Neural progenitor cell (in vitro differentiated cells): Measurements from ENCODE around the gene TRIM44.

ENCODE experiments used
- EZH2 ChIP-seq: fragments of 200-600 bp; sonication (generic); IDR thresholded peaks from 2 replicates; pipeline ENCODE4 v1.6.1; 2017; ENCODE audit warnings: antibody characterized with exemption, mild to moderate bottlenecking, moderate library complexity
- TF ChIP-seq, protein P1 (sequence below): fragments of 200-600 bp; sonication (generic); IDR thresholded peaks from 2 replicates; pipeline ENCODE4 v1.5.1; 2017; ENCODE audit warnings: antibody characterized with exemption, mild to moderate bottlenecking

DNA sequence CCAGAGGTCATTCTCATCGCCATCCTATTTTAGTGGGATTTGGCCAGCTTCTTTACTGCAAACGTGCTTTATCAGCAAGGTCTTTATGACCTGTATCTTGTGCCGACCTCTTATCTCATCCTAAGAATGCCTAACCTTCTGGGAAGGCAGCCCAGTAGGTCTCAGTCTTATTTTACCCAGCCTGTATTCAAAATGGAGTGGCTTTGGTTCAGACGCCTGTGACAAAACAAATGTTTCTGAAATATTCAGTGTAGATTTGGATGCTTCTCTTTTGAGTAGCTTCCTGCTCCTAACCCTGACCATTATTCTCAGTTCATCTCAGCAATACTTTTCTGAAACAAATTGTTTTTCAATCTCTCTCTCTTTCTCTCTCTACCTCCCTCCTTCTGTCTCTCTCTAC lies 60.1 kb downstream of the TRIM44 start:
- TF ChIP-seq, protein P1, sequence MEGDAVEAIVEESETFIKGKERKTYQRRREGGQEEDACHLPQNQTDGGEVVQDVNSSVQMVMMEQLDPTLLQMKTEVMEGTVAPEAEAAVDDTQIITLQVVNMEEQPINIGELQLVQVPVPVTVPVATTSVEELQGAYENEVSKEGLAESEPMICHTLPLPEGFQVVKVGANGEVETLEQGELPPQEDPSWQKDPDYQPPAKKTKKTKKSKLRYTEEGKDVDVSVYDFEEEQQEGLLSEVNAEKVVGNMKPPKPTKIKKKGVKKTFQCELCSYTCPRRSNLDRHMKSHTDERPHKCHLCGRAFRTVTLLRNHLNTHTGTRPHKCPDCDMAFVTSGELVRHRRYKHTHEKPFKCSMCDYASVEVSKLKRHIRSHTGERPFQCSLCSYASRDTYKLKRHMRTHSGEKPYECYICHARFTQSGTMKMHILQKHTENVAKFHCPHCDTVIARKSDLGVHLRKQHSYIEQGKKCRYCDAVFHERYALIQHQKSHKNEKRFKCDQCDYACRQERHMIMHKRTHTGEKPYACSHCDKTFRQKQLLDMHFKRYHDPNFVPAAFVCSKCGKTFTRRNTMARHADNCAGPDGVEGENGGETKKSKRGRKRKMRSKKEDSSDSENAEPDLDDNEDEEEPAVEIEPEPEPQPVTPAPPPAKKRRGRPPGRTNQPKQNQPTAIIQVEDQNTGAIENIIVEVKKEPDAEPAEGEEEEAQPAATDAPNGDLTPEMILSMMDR: no peak
- TF ChIP-seq EZH2: no peak
